HG03064 (cell line): ENCODE results near the gene SPATC1L.
"Not testable (repeated sequence)": the region's sequence is repeated elsewhere in the genome, so short reads cannot be mapped to it uniquely, and the experiment has no call there.

Experiments used
- ATAC-seq: cut with Tn5 transposase; IDR thresholded peaks from one replicate; pipeline ENCODE4 v1.9.1; 2021; ENCODE audit warnings: low read depth; ENCODE audit not compliant: unreplicated experiment

Gene SPATC1L

GRCh38 chr21:46151989-46152926 is 32.0 kb downstream of the SPATC1L start:
- no peak for ATAC-seq

GRCh38 chr21:46151261-46151988 is 32.8 kb downstream of the SPATC1L start:
- ATAC-seq: no peak

GRCh38 chr21:46150491-46151121 is 33.7 kb downstream of the SPATC1L start:
- no peak for ATAC-seq

- no peak for ATAC-seq
Observed at GRCh38 chr21:46150073-46150472, 34.2 kb downstream of the SPATC1L start.

- no peak for ATAC-seq
Observed at GRCh38 chr21:46149205-46149901, 34.9 kb downstream of the SPATC1L start.

GRCh38 chr21:46148106-46148505 is 36.2 kb downstream of the SPATC1L start:
- no peak for ATAC-seq

- not testable (repeated sequence) for ATAC-seq
Observed at GRCh38 chr21:46147429-46147828, 36.8 kb downstream of the SPATC1L start.

- ATAC-seq: no peak
Observed at GRCh38 chr21:46146856-46147255, 37.4 kb downstream of the SPATC1L start.

- ATAC-seq: no peak
Observed at GRCh38 chr21:46145840-46146691, 38.2 kb downstream of the SPATC1L start.

- ATAC-seq: no peak
Observed at GRCh38 chr21:46145159-46145839, 39.0 kb downstream of the SPATC1L start.

GRCh38 chr21:46144464-46145070 is 39.7 kb downstream of the SPATC1L start:
- no peak for ATAC-seq

- ATAC-seq: no peak
Observed at GRCh38 chr21:46142582-46143473, 41.4 kb downstream of the SPATC1L start.

GRCh38 chr21:46141767-46142581 is 42.3 kb downstream of the SPATC1L start:
- no peak for ATAC-seq

- not testable (repeated sequence) for ATAC-seq
Observed at GRCh38 chr21:46140352-46141003, 43.8 kb downstream of the SPATC1L start.

GRCh38 chr21:46139686-46140085 is 44.6 kb downstream of the SPATC1L start:
- ATAC-seq: no peak

GRCh38 chr21:46138383-46138970 is 45.8 kb downstream of the SPATC1L start:
- no peak for ATAC-seq
